Measurements from ENCODE around the gene WIPF1. TPM values are rescaled to one million over a fixed set of nuclear protein-coding genes. Genes with fewer than 3 reads are reported as not detected.

The WIPF1 gene
- total RNA-seq, 1 experiment from 2014 or later = 6.0 TPM

GRCh38 chr2:174621323-174621722, 23.7 kb upstream of the WIPF1 start:
- peaks cover 6% of the 10 kb centered on the region for H3K36me3 Mint-ChIP-seq (ENCODE audit: insufficient read depth, unreplicated experiment)
- BruUV-seq (replicated peaks) = no TSS peak
- CTCF ChIA-PET = no interaction called here
- DNase-seq (ENCODE audit: unreplicated experiment) = no peak
- H3K9me3 Mint-ChIP-seq (ENCODE audit: unreplicated experiment) = no peaks in the 10 kb centered on the region
- H3K27me3 Mint-ChIP-seq (ENCODE audit: insufficient read depth, unreplicated experiment) = no peaks in the 10 kb centered on the region
- no peak overlapping the region for H3K27ac Mint-ChIP-seq (ENCODE audit: low read depth, unreplicated experiment)
- no peak for TF ChIP-seq CTCF (IDR thresholded peaks at IDR 0.05; ENCODE audit: unreplicated experiment)
- POLR2A ChIA-PET = no interaction called here
- intact Hi-C loops (cut with micrococcal nuclease) = no loop called here
- H3K4me1 Mint-ChIP-seq (ENCODE audit: insufficient read depth, unreplicated experiment) = peaks cover 16% of the 10 kb centered on the region
- no peak overlapping the region for H3K4me3 Mint-ChIP-seq (ENCODE audit: unreplicated experiment)

GRCh38 chr2:174618179-174618578, 20.6 kb upstream of the WIPF1 start:
- Mint-ChIP-seq H3K4me1 (ENCODE audit: insufficient read depth, unreplicated experiment) (peaks cover 34% of the 10 kb centered on the region), H3K9me3 (ENCODE audit: unreplicated experiment) (no peaks in the 10 kb centered on the region), H3K27me3 (ENCODE audit: insufficient read depth, unreplicated experiment) (no peaks in the 10 kb centered on the region), H3K4me3 (ENCODE audit: unreplicated experiment) (no peak overlapping the region), H3K27ac (ENCODE audit: low read depth, unreplicated experiment) (peak overlapping the region; percentile 90), H3K36me3 (ENCODE audit: insufficient read depth, unreplicated experiment) (peaks cover 6% of the 10 kb centered on the region)
- intact Hi-C loops (cut with micrococcal nuclease) = no loop called here
- POLR2A ChIA-PET = no interaction called here
- no TSS peak for BruUV-seq (replicated peaks)
- CTCF ChIA-PET = interaction anchor here (0.7 to 1.2 kb wide), 3 partner anchors 12 to 79 kb away, joined by 3 to 5 read pairs (median 3); no protein-coding TSS in a partner anchor
- TF ChIP-seq CTCF (IDR thresholded peaks at IDR 0.05; ENCODE audit: unreplicated experiment) = no peak
- DNase-seq (ENCODE audit: unreplicated experiment) = no peak

DNA sequence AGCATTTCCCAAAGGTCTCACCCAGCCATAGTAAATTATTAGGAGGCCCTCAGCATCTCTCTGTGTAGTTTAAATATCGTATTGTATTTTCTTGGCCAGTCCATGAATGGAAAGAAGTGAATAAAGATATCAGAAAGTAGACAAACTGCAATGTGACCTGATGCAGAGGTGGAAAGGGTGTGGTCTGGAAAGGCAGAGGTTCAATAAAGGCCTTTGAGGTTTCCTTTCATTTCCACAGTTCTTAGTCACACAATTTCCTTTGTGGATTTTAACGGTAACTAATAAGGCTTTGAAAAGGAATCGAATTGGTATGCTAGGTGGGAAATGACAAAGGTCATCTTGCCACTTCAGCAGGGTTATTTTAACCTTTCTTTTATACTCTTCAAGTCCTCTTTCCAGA, 20.1 kb upstream of the WIPF1 start:
- POLR2A ChIA-PET = no interaction called here
- no peak for TF ChIP-seq CTCF (IDR thresholded peaks at IDR 0.05; ENCODE audit: unreplicated experiment)
- Mint-ChIP-seq H3K27me3 (ENCODE audit: insufficient read depth, unreplicated experiment) (no peaks in the 10 kb centered on the region), H3K4me3 (ENCODE audit: unreplicated experiment) (no peak overlapping the region), H3K36me3 (ENCODE audit: insufficient read depth, unreplicated experiment) (peaks cover 6% of the 10 kb centered on the region), H3K27ac (ENCODE audit: low read depth, unreplicated experiment) (peak overlapping the region; percentile 90), H3K9me3 (ENCODE audit: unreplicated experiment) (no peaks in the 10 kb centered on the region), H3K4me1 (ENCODE audit: insufficient read depth, unreplicated experiment) (peaks cover 34% of the 10 kb centered on the region)
- no TSS peak for BruUV-seq (replicated peaks)
- intact Hi-C loops (cut with micrococcal nuclease) = no loop called here
- no peak for DNase-seq (ENCODE audit: unreplicated experiment)
- CTCF ChIA-PET = interaction anchor here (0.9 to 1.2 kb wide), 3 partner anchors 11 to 71 kb away, joined by 3 to 5 read pairs (median 3); no protein-coding TSS in a partner anchor

GRCh38 chr2:174617120-174617519, 19.5 kb upstream of the WIPF1 start:
- H3K9me3 Mint-ChIP-seq (ENCODE audit: unreplicated experiment) = no peaks in the 10 kb centered on the region
- BruUV-seq (replicated peaks) = no TSS peak
- peak overlapping the region; percentile 90 for H3K27ac Mint-ChIP-seq (ENCODE audit: low read depth, unreplicated experiment)
- peak; percentile 74 for DNase-seq (ENCODE audit: unreplicated experiment)
- peaks cover 34% of the 10 kb centered on the region for H3K4me1 Mint-ChIP-seq (ENCODE audit: insufficient read depth, unreplicated experiment)
- peaks cover 6% of the 10 kb centered on the region for H3K36me3 Mint-ChIP-seq (ENCODE audit: insufficient read depth, unreplicated experiment)
- H3K27me3 Mint-ChIP-seq (ENCODE audit: insufficient read depth, unreplicated experiment) = no peaks in the 10 kb centered on the region
- CTCF ChIA-PET = interaction anchor here (0.7 to 1.1 kb wide), 4 partner anchors 11 to 71 kb away, joined by 3 to 5 read pairs (median 4); no protein-coding TSS in a partner anchor
- H3K4me3 Mint-ChIP-seq (ENCODE audit: unreplicated experiment) = no peak overlapping the region
- POLR2A ChIA-PET = no interaction called here
- intact Hi-C loops (cut with micrococcal nuclease) = no loop called here
- TF ChIP-seq CTCF (IDR thresholded peaks at IDR 0.05; ENCODE audit: unreplicated experiment) = no peak
